IPS DF 6.9 (cell line): ENCODE data around the gene CLEC2D.

ENCODE experiments used
- DNase-seq: peaks from one replicate; pipeline ENCODE4 v3.0.0-alpha.2; 2013; ENCODE audit warnings: low read depth, low spot score
- H3K27ac ChIP-seq: one replicate; pipeline ENCODE4 v1.5.1; 2013; ENCODE audit warnings: low read length, control low read depth
- H3K27me3 ChIP-seq: 2 replicates; pipeline ENCODE4 v1.6.1; 2013; ENCODE audit warnings: mild to moderate bottlenecking, low read length; ENCODE audit not compliant: control insufficient read depth, insufficient read depth
- H3K36me3 ChIP-seq: 2 replicates; pipeline ENCODE4 v1.6.1; 2013; ENCODE audit warnings: low read length; ENCODE audit not compliant: control insufficient read depth, insufficient read depth
- H3K4me1 ChIP-seq: 2 replicates; pipeline ENCODE4 v1.6.1; 2013; ENCODE audit warnings: low read length; ENCODE audit not compliant: control insufficient read depth, insufficient read depth
- H3K4me3 ChIP-seq: 2 replicates; pipeline ENCODE4 v1.5.1; 2013; ENCODE audit warnings: mild to moderate bottlenecking, low read length
- H3K9me3 ChIP-seq: 2 replicates; pipeline ENCODE4 v1.6.1; 2013; ENCODE audit warnings: low read length, inconsistent platforms; ENCODE audit not compliant: control insufficient read depth, insufficient read depth
- whole genome bisulfite sequencing: extraction: QIAGEN DNeasy Blood & Tissue Kit; methylation state at CpG from one replicate; pipeline ENCODE4 v1.1.7; 2013; ENCODE audit warnings: mixed read lengths, missing lambda C conversion rate; ENCODE audit not compliant: insufficient read length, insufficient coverage; 5-methylcytosine and 5-hydroxymethylcytosine counted together

CLEC2D gene

GRCh38 chr12:9741726-9742125 lies 72.2 kb downstream of the CLEC2D start:
- Histone ChIP-seq H3K4me3 (no peak overlapping the region), H3K4me1 (no peaks in the 10 kb centered on the region), H3K27me3 (no peaks in the 10 kb centered on the region), H3K9me3 (no peaks in the 10 kb centered on the region), H3K27ac (no peak overlapping the region), H3K36me3 (no peaks in the 10 kb centered on the region)
- DNase-seq, result no peak
- no CpG with 5 or more reads among the region's 4 CpGs for WGBS

GRCh38 chr12:9742661-9743060 lies 73.1 kb downstream of the CLEC2D start:
- no peaks in the 10 kb centered on the region for H3K36me3 ChIP-seq
- H3K9me3 ChIP-seq, result no peaks in the 10 kb centered on the region
- no peak overlapping the region for H3K4me3 ChIP-seq
- H3K27ac ChIP-seq, result no peak overlapping the region
- no peaks in the 10 kb centered on the region for H3K27me3 ChIP-seq
- no CpG with 5 or more reads among the region's 5 CpGs for WGBS
- DNase-seq, result no peak
- H3K4me1 ChIP-seq, result no peaks in the 10 kb centered on the region

GRCh38 chr12:9745199-9745598 lies 75.7 kb downstream of the CLEC2D start:
- no peak for DNase-seq
- H3K36me3 ChIP-seq, result no peaks in the 10 kb centered on the region
- H3K27me3 ChIP-seq, result no peaks in the 10 kb centered on the region
- H3K27ac ChIP-seq, result no peak overlapping the region
- H3K4me3 ChIP-seq, result no peak overlapping the region
- no peaks in the 10 kb centered on the region for H3K9me3 ChIP-seq
- H3K4me1 ChIP-seq, result no peaks in the 10 kb centered on the region
- no CpG with 5 or more reads among the region's 3 CpGs for WGBS
